ENCODE data around the gene BACE1. TPM values are rescaled to one million over a fixed set of nuclear protein-coding genes. Genes with fewer than 3 reads are reported as not detected.

BACE1 gene
- polyA plus RNA-seq, 1 of the 3 experiments (the other 2 are of a cell fraction), result 37.8 TPM

DNA sequence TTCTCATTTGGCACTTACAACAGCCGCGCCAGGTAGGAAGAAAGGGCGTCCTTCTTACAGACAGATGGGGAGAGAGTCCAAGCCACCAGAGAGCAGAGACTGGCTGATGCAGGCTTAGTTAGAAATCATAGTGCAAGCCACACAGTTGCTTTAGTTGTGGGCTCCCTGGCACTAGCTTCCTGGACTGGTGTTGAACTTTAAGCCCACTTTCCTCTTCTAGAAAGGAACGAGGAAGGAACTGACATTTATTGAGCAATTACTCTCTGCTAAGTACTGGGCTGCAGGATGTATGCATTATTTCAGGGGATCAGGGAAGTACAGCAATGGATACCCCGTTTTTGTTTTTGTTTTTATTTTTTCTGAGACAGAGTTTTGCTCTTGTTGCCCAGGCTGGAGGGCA, 3.0 kb downstream of the BACE1 start:
- POLR2A ChIA-PET, result no interaction called here
- Histone ChIP-seq H3K79me2 (ENCODE audit: insufficient read depth) (peaks cover 49% of the 10 kb centered on the region), H3F3A (replicated peaks; ENCODE audit: insufficient read depth) (no peaks in the 10 kb centered on the region), H3K27me3 (ENCODE audit: insufficient read depth) (no peaks in the 10 kb centered on the region), H3K9me2 (no peaks in the 10 kb centered on the region), H3K4me2 (no peak overlapping the region), H4K20me1 (ENCODE audit: insufficient read depth) (no peaks in the 10 kb centered on the region), H2AFZ (ENCODE audit: low read depth) (no peak overlapping the region), H3K9me3 (no peaks in the 10 kb centered on the region), H3K4me3 (ENCODE audit: low read depth in 2 of 2, low read length in 1 of 2) (no peak overlapping the region), H3K4me1 (ENCODE audit: control insufficient read depth in 1 of 2, insufficient read depth in 2 of 2, low read depth in 1 of 2, low read length in 1 of 2) (peaks cover 0 to 19% of the 10 kb centered on the region in 2 experiments; a peak in 2 of 4 replicates), H3K27ac (ENCODE audit: low read depth in 2 of 2, low read length in 1 of 2) (no peak overlapping the region), H3K9ac (no peak overlapping the region), H3K36me3 (replicated peaks in 1 of 2; ENCODE audit: control insufficient read depth in 1 of 2, insufficient read depth in 2 of 2, low read length in 1 of 2) (no peaks in the 10 kb centered on the region)
- TF ChIP-seq, protein P1, sequence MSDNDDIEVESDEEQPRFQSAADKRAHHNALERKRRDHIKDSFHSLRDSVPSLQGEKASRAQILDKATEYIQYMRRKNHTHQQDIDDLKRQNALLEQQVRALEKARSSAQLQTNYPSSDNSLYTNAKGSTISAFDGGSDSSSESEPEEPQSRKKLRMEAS (IDR thresholded peaks at IDR 0.05; ENCODE audit: low read depth), result no peak
- no peak for TF ChIP-seq RAD21 (IDR thresholded peaks at IDR 0.05; ENCODE audit: low read length)
- TF ChIP-seq EP300 (IDR thresholded peaks at IDR 0.05; ENCODE audit: borderline replicate concordance in 1 of 2, low read depth in 1 of 2, low read length in 1 of 2), result no peak
- WGBS (ENCODE audit: low lambda C conversion rate), result 84% methylated on average over 5 of the region's 5 CpGs
- DNase-seq, result no peak
- CTCF ChIA-PET, result no interaction called here

DNA sequence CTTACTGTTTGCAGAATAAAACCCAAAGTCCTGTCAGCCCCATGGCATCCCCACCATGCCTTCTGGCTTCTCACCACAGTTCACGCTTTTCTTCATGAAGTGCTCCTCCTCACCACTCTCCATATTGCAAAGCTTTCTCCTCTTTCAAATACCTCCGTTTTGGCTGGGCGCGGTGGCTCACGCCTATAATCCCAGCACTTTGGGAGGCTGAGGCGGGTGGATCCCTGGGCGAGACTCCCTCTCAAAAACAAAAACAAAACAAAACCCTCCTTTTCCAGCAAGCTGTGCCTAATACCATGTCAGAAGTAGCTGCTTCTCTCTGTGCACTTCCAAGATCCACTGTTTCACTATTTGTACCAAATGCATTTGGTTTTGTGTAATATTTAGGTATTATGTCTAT, 6.7 kb downstream of the BACE1 start:
- Histone ChIP-seq H3F3A (replicated peaks; ENCODE audit: insufficient read depth) (no peaks in the 10 kb centered on the region), H3K36me3 (replicated peaks in 1 of 2; ENCODE audit: control insufficient read depth in 1 of 2, insufficient read depth in 2 of 2, low read length in 1 of 2) (no peaks in the 10 kb centered on the region), H3K79me2 (ENCODE audit: insufficient read depth) (peaks cover 34% of the 10 kb centered on the region), H3K4me3 (ENCODE audit: low read depth in 2 of 2, low read length in 1 of 2) (no peak overlapping the region), H3K9ac (no peak overlapping the region), H3K4me2 (no peak overlapping the region), H3K9me3 (no peaks in the 10 kb centered on the region), H3K27me3 (ENCODE audit: insufficient read depth) (no peaks in the 10 kb centered on the region), H4K20me1 (ENCODE audit: insufficient read depth) (no peaks in the 10 kb centered on the region), H3K9me2 (no peaks in the 10 kb centered on the region), H2AFZ (ENCODE audit: low read depth) (no peak overlapping the region), H3K4me1 (ENCODE audit: control insufficient read depth in 1 of 2, insufficient read depth in 2 of 2, low read depth in 1 of 2, low read length in 1 of 2) (peaks cover 0 to 5% of the 10 kb centered on the region in 2 experiments; a peak in 1 of 4 replicates), H3K27ac (ENCODE audit: low read depth in 2 of 2, low read length in 1 of 2) (no peak overlapping the region)
- CTCF ChIA-PET, result interaction anchor here (1.1 to 1.3 kb wide), 2 partner anchors 10 to 23 kb away, joined by 3 to 4 read pairs; no protein-coding TSS in a partner anchor
- POLR2A ChIA-PET, result no interaction called here
- no peak for TF ChIP-seq RXRA (IDR thresholded peaks at IDR 0.05; ENCODE audit: borderline replicate concordance, low read depth)
- TF ChIP-seq GATA2 (CRISPR knock-in tag; IDR thresholded peaks at IDR 0.05), result no peak
- DNase-seq, result no peak
- 97% methylated on average over 7 of the region's 7 CpGs for WGBS (ENCODE audit: low lambda C conversion rate)

DNA sequence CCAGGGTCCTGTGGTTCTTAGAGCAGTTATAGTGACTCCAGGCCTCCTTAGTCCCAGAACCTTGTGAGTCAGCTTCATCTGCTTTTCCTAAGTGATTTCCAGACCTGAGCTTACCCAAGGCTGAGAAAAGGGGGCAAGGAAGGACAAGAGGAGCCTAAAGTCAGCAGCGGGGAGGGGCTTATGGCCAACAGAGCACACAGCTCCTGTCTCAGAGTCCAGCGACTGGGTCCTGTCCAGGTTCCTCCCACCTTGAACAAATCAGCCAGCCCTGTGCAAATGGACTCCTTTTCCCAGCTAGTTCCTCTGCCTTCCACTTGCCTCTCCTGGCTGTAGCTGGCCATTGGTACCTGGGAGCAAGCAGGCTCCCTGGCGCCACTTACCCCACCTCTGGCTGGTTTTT, 10.9 kb downstream of the BACE1 start:
- 0 out of 2 replicates have a peak, but pooled peaks cover 4% of the 10 kb centered on the region for H3K79me2 ChIP-seq (ENCODE audit: insufficient read depth)
- H3K9me2 ChIP-seq, result no peaks in the 10 kb centered on the region
- H3K4me1 ChIP-seq (ENCODE audit: control insufficient read depth in 1 of 2, insufficient read depth in 2 of 2, low read depth in 1 of 2, low read length in 1 of 2), result peaks cover 0 to 7% of the 10 kb centered on the region in 2 experiments; a peak in 1 of 4 replicates
- DNase-seq, result no peak
- no peak overlapping the region for H3K4me3 ChIP-seq (ENCODE audit: low read depth in 2 of 2, low read length in 1 of 2)
- no peak overlapping the region for H3K9ac ChIP-seq
- H3F3A ChIP-seq (replicated peaks; ENCODE audit: insufficient read depth), result no peaks in the 10 kb centered on the region
- H4K20me1 ChIP-seq (ENCODE audit: insufficient read depth), result no peaks in the 10 kb centered on the region
- H3K4me2 ChIP-seq, result no peak overlapping the region
- H3K9me3 ChIP-seq, result no peaks in the 10 kb centered on the region
- H2AFZ ChIP-seq (ENCODE audit: low read depth), result no peak overlapping the region
- WGBS (ENCODE audit: low lambda C conversion rate), result 90% methylated on average over 2 of the region's 3 CpGs
- no peaks in the 10 kb centered on the region for H3K27me3 ChIP-seq (ENCODE audit: insufficient read depth)
- ChIA-PET POLR2A (no interaction called here), CTCF (no interaction called here)
- H3K36me3 ChIP-seq (replicated peaks in 1 of 2; ENCODE audit: control insufficient read depth in 1 of 2, insufficient read depth in 2 of 2, low read length in 1 of 2), result no peaks in the 10 kb centered on the region
- TF ChIP-seq MEF2A (IDR thresholded peaks at IDR 0.05; ENCODE audit: borderline replicate concordance, low read depth), result no peak
- no peak for TF ChIP-seq SMC3 (IDR thresholded peaks at IDR 0.05; ENCODE audit: low read depth, low read length)
- no peak for TF ChIP-seq RAD21 (IDR thresholded peaks at IDR 0.05; ENCODE audit: low read length)
- TF ChIP-seq GATA2 (CRISPR knock-in tag; IDR thresholded peaks at IDR 0.05), result no peak
- no peak for TF ChIP-seq NFIC (IDR thresholded peaks at IDR 0.05; ENCODE audit: borderline replicate concordance)
- no peak for TF ChIP-seq EP300 (IDR thresholded peaks at IDR 0.05; ENCODE audit: borderline replicate concordance in 1 of 2, low read depth in 1 of 2, low read length in 1 of 2)
- TF ChIP-seq, protein P2, sequence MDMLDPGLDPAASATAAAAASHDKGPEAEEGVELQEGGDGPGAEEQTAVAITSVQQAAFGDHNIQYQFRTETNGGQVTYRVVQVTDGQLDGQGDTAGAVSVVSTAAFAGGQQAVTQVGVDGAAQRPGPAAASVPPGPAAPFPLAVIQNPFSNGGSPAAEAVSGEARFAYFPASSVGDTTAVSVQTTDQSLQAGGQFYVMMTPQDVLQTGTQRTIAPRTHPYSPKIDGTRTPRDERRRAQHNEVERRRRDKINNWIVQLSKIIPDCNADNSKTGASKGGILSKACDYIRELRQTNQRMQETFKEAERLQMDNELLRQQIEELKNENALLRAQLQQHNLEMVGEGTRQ (IDR thresholded peaks at IDR 0.05; ENCODE audit: borderline replicate concordance, low read depth, low read length), result no peak
- no peak for TF ChIP-seq POLR2AphosphoS5 (IDR thresholded peaks at IDR 0.05; ENCODE audit: low read depth, low read length)
- TF ChIP-seq YY1 (IDR thresholded peaks at IDR 0.05; ENCODE audit: low read depth), result no peak
- H3K27ac ChIP-seq (ENCODE audit: low read depth in 2 of 2, low read length in 1 of 2), result no peak overlapping the region

Measured in SK-N-SH (cell line).